ENCODE measurements around the gene PCBD2. TPM values are rescaled to one million over a fixed set of nuclear protein-coding genes. Genes with fewer than 3 reads are reported as not detected.

Gene PCBD2
- total and polyA plus RNA-seq, 2 donors (not counting 1 experiment from before 2014, with no cell fraction given): 6.1 to 15.7 TPM

- Histone ChIP-seq H3K9ac (ENCODE audit: low read length) (no peak overlapping the region), H3K4me1 (ENCODE audit: control insufficient read depth in 2 of 2, insufficient read depth in 2 of 2, low read length in 2 of 2) (no peaks in the 10 kb centered on the region), H3K27me3 (replicated peaks in 1 of 4; ENCODE audit: control extremely low read depth in 1 of 4, control insufficient read depth in 3 of 4, insufficient read depth in 4 of 4, low read length in 3 of 4) (no peaks in the 10 kb centered on the region), H3K4me2 (replicated peaks; ENCODE audit: low read depth, low read length, poor library complexity, severe bottlenecking) (no peak overlapping the region), H3K4me3 (ENCODE audit: control extremely low read depth in 1 of 5, extremely low read depth in 1 of 5, insufficient read depth in 1 of 5, low read depth in 2 of 5, low read length in 4 of 5) (no peak overlapping the region), H4K20me1 (ENCODE audit: control insufficient read depth, insufficient read depth, low read length, poor library complexity, severe bottlenecking) (no peaks in the 10 kb centered on the region), H3K36me3 (replicated peaks in 1 of 2; ENCODE audit: control extremely low read depth in 1 of 2, control insufficient read depth in 1 of 2, extremely low read depth in 1 of 2, insufficient read depth in 2 of 2, low read length in 1 of 2) (peaks cover 0 to 33% of the 10 kb centered on the region in 2 experiments), H3K27ac (ENCODE audit: low read length in 2 of 2) (no peak overlapping the region), H3K79me2 (ENCODE audit: control insufficient read depth, insufficient read depth, low read length) (no peaks in the 10 kb centered on the region), H3K9me3 (ENCODE audit: control extremely low read depth in 1 of 3, control insufficient read depth in 2 of 3, insufficient read depth in 1 of 3, low read length in 2 of 3) (no peaks in the 10 kb centered on the region), H2AFZ (ENCODE audit: insufficient read depth, low read depth, low read length, poor library complexity, severe bottlenecking) (no peak overlapping the region)
- DNase-seq: no peak
- TF ChIP-seq EZH2 (IDR thresholded peaks at IDR 0.05; ENCODE audit: borderline replicate concordance, insufficient read depth, low read depth, low read length, poor library complexity, severe bottlenecking): no peak
- TF ChIP-seq, protein P1, sequence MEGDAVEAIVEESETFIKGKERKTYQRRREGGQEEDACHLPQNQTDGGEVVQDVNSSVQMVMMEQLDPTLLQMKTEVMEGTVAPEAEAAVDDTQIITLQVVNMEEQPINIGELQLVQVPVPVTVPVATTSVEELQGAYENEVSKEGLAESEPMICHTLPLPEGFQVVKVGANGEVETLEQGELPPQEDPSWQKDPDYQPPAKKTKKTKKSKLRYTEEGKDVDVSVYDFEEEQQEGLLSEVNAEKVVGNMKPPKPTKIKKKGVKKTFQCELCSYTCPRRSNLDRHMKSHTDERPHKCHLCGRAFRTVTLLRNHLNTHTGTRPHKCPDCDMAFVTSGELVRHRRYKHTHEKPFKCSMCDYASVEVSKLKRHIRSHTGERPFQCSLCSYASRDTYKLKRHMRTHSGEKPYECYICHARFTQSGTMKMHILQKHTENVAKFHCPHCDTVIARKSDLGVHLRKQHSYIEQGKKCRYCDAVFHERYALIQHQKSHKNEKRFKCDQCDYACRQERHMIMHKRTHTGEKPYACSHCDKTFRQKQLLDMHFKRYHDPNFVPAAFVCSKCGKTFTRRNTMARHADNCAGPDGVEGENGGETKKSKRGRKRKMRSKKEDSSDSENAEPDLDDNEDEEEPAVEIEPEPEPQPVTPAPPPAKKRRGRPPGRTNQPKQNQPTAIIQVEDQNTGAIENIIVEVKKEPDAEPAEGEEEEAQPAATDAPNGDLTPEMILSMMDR (IDR thresholded peaks at IDR 0.05): no peak
- no peak for ATAC-seq (ENCODE audit: low read depth)
- intact Hi-C loops (cut with micrococcal nuclease): no loop called here
- H3K27me3 Mint-ChIP-seq: no peaks in the 10 kb centered on the region
- no peak overlapping the region for H3K27ac Mint-ChIP-seq
- CTCF ChIA-PET: no interaction called here
- H3K4me1 Mint-ChIP-seq: no peaks in the 10 kb centered on the region
- H3K9me3 Mint-ChIP-seq (ENCODE audit: insufficient read depth): no peaks in the 10 kb centered on the region
- no peak overlapping the region for H3K4me3 Mint-ChIP-seq
- POLR2A ChIA-PET: no interaction called here
- over 99% methylated on average over 8 of the region's 12 CpGs for WGBS (ENCODE audit: insufficient coverage)
Observed at GRCh38 chr5:134935711-134936602, 31.0 kb downstream of the PCBD2 start.

DNA sequence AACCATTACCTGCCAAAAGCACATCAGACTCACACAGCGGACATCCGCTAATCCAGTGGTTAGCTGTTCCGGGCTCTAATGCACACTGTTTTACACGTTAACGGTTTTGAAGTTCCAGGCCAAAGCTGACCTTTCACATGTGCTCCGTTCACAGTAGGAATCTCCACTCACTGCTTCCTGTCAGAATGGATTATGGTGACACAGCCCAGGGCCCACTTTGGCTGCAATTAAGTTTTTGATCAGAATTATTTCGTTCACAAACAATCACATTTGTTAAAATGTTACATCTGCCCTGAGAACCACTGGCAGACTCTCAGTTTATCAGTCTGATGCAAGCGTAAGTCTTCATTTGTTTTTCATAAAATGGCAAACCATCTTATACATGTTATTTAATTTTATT, 32.6 kb downstream of the PCBD2 start:
- Histone ChIP-seq H3K27me3 (replicated peaks in 1 of 4; ENCODE audit: control extremely low read depth in 1 of 4, control insufficient read depth in 3 of 4, insufficient read depth in 4 of 4, low read length in 3 of 4) (no peaks in the 10 kb centered on the region), H3K4me2 (replicated peaks; ENCODE audit: low read depth, low read length, poor library complexity, severe bottlenecking) (no peak overlapping the region), H3K36me3 (replicated peaks in 1 of 2; ENCODE audit: control extremely low read depth in 1 of 2, control insufficient read depth in 1 of 2, extremely low read depth in 1 of 2, insufficient read depth in 2 of 2, low read length in 1 of 2) (peaks cover 0 to 23% of the 10 kb centered on the region in 2 experiments), H3K9ac (ENCODE audit: low read length) (no peak overlapping the region), H3K79me2 (ENCODE audit: control insufficient read depth, insufficient read depth, low read length) (no peaks in the 10 kb centered on the region), H3K4me1 (ENCODE audit: control insufficient read depth in 2 of 2, insufficient read depth in 2 of 2, low read length in 2 of 2) (no peaks in the 10 kb centered on the region), H4K20me1 (ENCODE audit: control insufficient read depth, insufficient read depth, low read length, poor library complexity, severe bottlenecking) (no peaks in the 10 kb centered on the region), H3K27ac (ENCODE audit: low read length in 2 of 2) (no peak overlapping the region), H3K9me3 (ENCODE audit: control extremely low read depth in 1 of 3, control insufficient read depth in 2 of 3, insufficient read depth in 1 of 3, low read length in 2 of 3) (no peaks in the 10 kb centered on the region), H2AFZ (ENCODE audit: insufficient read depth, low read depth, low read length, poor library complexity, severe bottlenecking) (no peak overlapping the region), H3K4me3 (ENCODE audit: control extremely low read depth in 1 of 5, extremely low read depth in 1 of 5, insufficient read depth in 1 of 5, low read depth in 2 of 5, low read length in 4 of 5) (no peak overlapping the region)
- POLR2A ChIA-PET: no interaction called here
- H3K9me3 Mint-ChIP-seq (ENCODE audit: insufficient read depth): no peaks in the 10 kb centered on the region
- H3K27ac Mint-ChIP-seq: no peak overlapping the region
- no peaks in the 10 kb centered on the region for H3K4me1 Mint-ChIP-seq
- no peak overlapping the region for H3K4me3 Mint-ChIP-seq
- over 99% methylated on average over 7 of the region's 8 CpGs for WGBS (ENCODE audit: insufficient coverage)
- H3K27me3 Mint-ChIP-seq: no peaks in the 10 kb centered on the region
- ATAC-seq (ENCODE audit: low read depth) (no peak), DNase-seq (no peak)
- TF ChIP-seq EZH2 (IDR thresholded peaks at IDR 0.05; ENCODE audit: borderline replicate concordance, insufficient read depth, low read depth, low read length, poor library complexity, severe bottlenecking): no peak
- TF ChIP-seq, protein P1 (IDR thresholded peaks at IDR 0.05): no peak
- intact Hi-C loops (cut with micrococcal nuclease): no loop called here
- CTCF ChIA-PET: interaction anchor here (0.6 kb wide), 1 partner anchor 153 kb away, joined by 3 read pairs; no protein-coding TSS in a partner anchor

Data from B cell (primary cell).